ENCODE measurements around the gene COX19. TPM values are rescaled to one million over a fixed set of nuclear protein-coding genes. Genes with fewer than 3 reads are reported as not detected.

The COX19 gene
- total and polyA plus RNA-seq, 2 donors (not counting 3 experiments of a cell fraction or from before 2014, with no cell fraction given) = 6.8 to 10.6 TPM

DNA sequence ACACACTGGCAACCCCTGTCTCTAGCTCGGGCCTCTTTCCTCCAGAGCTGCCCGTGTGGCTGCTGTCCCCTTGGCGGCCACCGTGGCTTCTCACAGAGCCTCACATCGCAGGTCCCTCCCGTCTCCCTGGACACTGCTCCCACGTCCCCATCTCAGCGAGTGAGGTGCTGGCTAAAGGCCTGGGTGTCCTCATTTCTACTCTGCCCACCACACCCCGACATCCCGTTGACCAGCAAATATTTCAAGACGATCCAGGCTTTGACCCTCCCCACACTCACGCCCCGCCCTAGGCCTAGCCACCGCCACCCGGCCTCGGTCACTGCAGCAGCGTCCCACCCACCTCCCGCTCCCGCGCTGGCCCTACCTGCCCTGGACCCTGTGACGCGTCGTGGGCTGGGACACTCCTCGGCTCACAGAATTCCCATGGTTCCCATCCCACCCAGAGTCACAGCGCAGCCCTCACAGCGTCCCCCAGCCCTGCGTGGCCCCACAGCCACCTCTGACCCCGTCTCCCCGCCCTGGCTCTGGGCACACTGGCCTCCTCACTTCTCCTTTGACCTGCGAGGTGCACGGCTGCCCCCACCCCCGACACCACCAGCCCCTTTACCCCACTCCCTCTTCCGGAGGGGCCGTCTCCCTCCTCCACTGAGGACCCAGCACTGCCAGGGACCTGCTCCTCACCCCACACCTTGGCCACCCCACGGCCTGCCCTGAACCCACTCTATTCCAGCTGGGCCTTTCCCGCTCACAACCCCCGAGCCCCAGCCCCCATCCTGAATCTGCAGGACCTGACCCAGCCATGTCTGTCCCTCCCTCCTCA is 27.7 kb downstream of the COX19 start:
- Histone ChIP-seq H3K9ac (replicated peaks; ENCODE audit: extremely low read depth, insufficient read depth, low read length) (no peak overlapping the region), H3K4me3 (replicated peaks in 1 of 3; ENCODE audit: insufficient read depth in 1 of 3, low read depth in 1 of 3, low read length in 3 of 3) (no peak overlapping the region), H3K36me3 (ENCODE audit: control insufficient read depth in 2 of 2, extremely low read depth in 1 of 2, insufficient read depth in 2 of 2, low read length in 2 of 2) (no peaks in the 10 kb centered on the region), H3K4me1 (ENCODE audit: control insufficient read depth, extremely low read depth, insufficient read depth, low read length) (no peaks in the 10 kb centered on the region), H3K4me2 (ENCODE audit: insufficient read depth, low read length) (no peak overlapping the region), H3K27me3 (ENCODE audit: control insufficient read depth in 2 of 2, insufficient read depth in 2 of 2, low read length in 2 of 2) (no peaks in the 10 kb centered on the region), H2AFZ (ENCODE audit: low read depth, low read length) (no peak overlapping the region), H4K20me1 (replicated peaks; ENCODE audit: control insufficient read depth, extremely low read depth, insufficient read depth, low read length) (no peaks in the 10 kb centered on the region), H3K27ac (ENCODE audit: insufficient read depth, low read depth, low read length) (no peak overlapping the region), H3K9me3 (replicated peaks; ENCODE audit: control insufficient read depth, insufficient read depth, low read length) (no peaks in the 10 kb centered on the region), H3K9me1 (replicated peaks; ENCODE audit: control insufficient read depth, extremely low read depth, insufficient read depth, low read length) (no peaks in the 10 kb centered on the region), H3K79me2 (ENCODE audit: control insufficient read depth, insufficient read depth, low read length) (no peaks in the 10 kb centered on the region)
- DNase-seq (ENCODE audit: low read depth, low spot score) (no peak), FAIRE-seq (no peak)
- BruUV-seq (replicated peaks) = no TSS peak
- ChIA-PET CTCF (no interaction called here), POLR2A (no interaction called here)
- dilution Hi-C loops (cut with MboI; ENCODE audit: extremely low pct_ligation_motif_present, low sequenced_read_pairs) = no loop called here
- no peak for TF ChIP-seq JUN (IDR thresholded peaks at IDR 0.05; ENCODE audit: borderline replicate concordance, insufficient read depth, insufficient read length, low read depth)
- no peak for TF ChIP-seq EZH2 (IDR thresholded peaks at IDR 0.05; ENCODE audit: borderline replicate concordance, low read depth, low read length, severe bottlenecking)
- no peak for TF ChIP-seq POLR2AphosphoS5 (IDR thresholded peaks at IDR 0.05; ENCODE audit: insufficient read depth, low read depth, low read length)
- no peak for TF ChIP-seq MYC (IDR thresholded peaks at IDR 0.05; ENCODE audit: low read depth, low read length)
- TF ChIP-seq, protein P1, sequence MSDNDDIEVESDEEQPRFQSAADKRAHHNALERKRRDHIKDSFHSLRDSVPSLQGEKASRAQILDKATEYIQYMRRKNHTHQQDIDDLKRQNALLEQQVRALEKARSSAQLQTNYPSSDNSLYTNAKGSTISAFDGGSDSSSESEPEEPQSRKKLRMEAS (IDR thresholded peaks at IDR 0.05; ENCODE audit: insufficient read depth, insufficient read length) = no peak
- no peak for TF ChIP-seq POLR2A (IDR thresholded peaks at IDR 0.05; ENCODE audit: low read depth, low read length)
- TF ChIP-seq GATA2 (IDR thresholded peaks at IDR 0.05; ENCODE audit: insufficient read depth, insufficient read length, low read depth, low read length) = no peak
- TF ChIP-seq FOS (IDR thresholded peaks at IDR 0.05; ENCODE audit: borderline replicate concordance, insufficient read depth, low read length) = no peak
- TF ChIP-seq, protein P2, sequence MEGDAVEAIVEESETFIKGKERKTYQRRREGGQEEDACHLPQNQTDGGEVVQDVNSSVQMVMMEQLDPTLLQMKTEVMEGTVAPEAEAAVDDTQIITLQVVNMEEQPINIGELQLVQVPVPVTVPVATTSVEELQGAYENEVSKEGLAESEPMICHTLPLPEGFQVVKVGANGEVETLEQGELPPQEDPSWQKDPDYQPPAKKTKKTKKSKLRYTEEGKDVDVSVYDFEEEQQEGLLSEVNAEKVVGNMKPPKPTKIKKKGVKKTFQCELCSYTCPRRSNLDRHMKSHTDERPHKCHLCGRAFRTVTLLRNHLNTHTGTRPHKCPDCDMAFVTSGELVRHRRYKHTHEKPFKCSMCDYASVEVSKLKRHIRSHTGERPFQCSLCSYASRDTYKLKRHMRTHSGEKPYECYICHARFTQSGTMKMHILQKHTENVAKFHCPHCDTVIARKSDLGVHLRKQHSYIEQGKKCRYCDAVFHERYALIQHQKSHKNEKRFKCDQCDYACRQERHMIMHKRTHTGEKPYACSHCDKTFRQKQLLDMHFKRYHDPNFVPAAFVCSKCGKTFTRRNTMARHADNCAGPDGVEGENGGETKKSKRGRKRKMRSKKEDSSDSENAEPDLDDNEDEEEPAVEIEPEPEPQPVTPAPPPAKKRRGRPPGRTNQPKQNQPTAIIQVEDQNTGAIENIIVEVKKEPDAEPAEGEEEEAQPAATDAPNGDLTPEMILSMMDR (IDR thresholded peaks at IDR 0.05; ENCODE audit: extremely low read depth in 1 of 2, insufficient read depth in 1 of 2, low read depth in 1 of 2, low read length in 2 of 2) = no peak
- intact Hi-C loops (cut with micrococcal nuclease) = no loop called here
